ENCODE results near the gene LEUTX.
A peak's percentile ranks its signal among the peaks of the same experiment; 100 is the strongest.

LEUTX gene

GRCh38 chr19:39824143-39825092 lies 45.8 kb downstream of the LEUTX start:
- peak; percentile 67 for DNase-seq (ENCODE audit: low read depth)

- DNase-seq (ENCODE audit: low read depth) = no peak
Measured at GRCh38 chr19:39825093-39825463, 46.4 kb downstream of the LEUTX start.

- DNase-seq (ENCODE audit: low read depth) = no peak
Measured at GRCh38 chr19:39825531-39826076, 47.0 kb downstream of the LEUTX start.

- DNase-seq (ENCODE audit: low read depth) = no peak
Measured at GRCh38 chr19:39826311-39826945, 47.8 kb downstream of the LEUTX start.

- DNase-seq (ENCODE audit: low read depth) = no peak
Measured at GRCh38 chr19:39827216-39827615, 48.6 kb downstream of the LEUTX start.

GRCh38 chr19:39828015-39828653 lies 49.5 kb downstream of the LEUTX start:
- DNase-seq (ENCODE audit: low read depth) = no peak

GRCh38 chr19:39828654-39829032 lies 50.0 kb downstream of the LEUTX start:
- DNase-seq (ENCODE audit: low read depth) = no peak

GRCh38 chr19:39829702-39830275 lies 51.1 kb downstream of the LEUTX start:
- DNase-seq (ENCODE audit: low read depth) = no peak

GRCh38 chr19:39830406-39830805 lies 51.8 kb downstream of the LEUTX start:
- DNase-seq (ENCODE audit: low read depth) = no peak

- no peak for DNase-seq (ENCODE audit: low read depth)
Measured at GRCh38 chr19:39830847-39831246, 52.2 kb downstream of the LEUTX start.

- no peak for DNase-seq (ENCODE audit: low read depth)
Measured at GRCh38 chr19:39831679-39832078, 53.0 kb downstream of the LEUTX start.

- no peak for DNase-seq (ENCODE audit: low read depth)
Measured at GRCh38 chr19:39832341-39833083, 53.9 kb downstream of the LEUTX start.

- no peak for DNase-seq (ENCODE audit: low read depth)
Measured at GRCh38 chr19:39833160-39833463, 54.5 kb downstream of the LEUTX start.

- no peak for DNase-seq (ENCODE audit: low read depth)
Measured at GRCh38 chr19:39833464-39834286, 55.0 kb downstream of the LEUTX start, which contains the start of gene DYRK1B. DYRK1B (minus strand) TSS chr19:39834162; CDS start chr19:39831867, 2,295 bp downstream.

GRCh38 chr19:39834287-39834841 lies 55.7 kb downstream of the LEUTX start:
- no peak for DNase-seq (ENCODE audit: low read depth)

Data from CMK (cell line).